ENCODE measurements around the gene ELAC1.
"Not testable (repeated sequence)": the region's sequence is repeated elsewhere in the genome, so short reads cannot be mapped to it uniquely, and the experiment has no call there.

The ELAC1 gene

DNA sequence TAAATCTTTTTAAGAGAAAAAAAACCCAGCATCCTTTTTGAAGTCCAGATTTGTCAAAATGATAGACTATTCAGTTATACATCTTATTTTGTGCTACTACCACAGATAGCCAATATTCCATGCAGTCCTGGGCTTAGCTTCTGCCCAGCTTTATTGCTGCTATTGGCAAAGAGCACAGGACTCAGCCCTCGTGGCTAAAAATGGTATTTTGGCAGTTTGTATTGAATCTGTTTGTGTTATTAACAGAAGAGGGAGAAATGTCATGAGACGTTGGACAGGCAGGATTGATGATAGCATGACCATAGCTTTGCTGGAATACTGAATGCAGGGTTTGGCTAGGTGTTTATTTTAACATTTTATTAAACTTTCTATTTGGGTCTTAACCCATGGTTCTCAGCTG, 19.4 kb downstream of the ELAC1 start:
- CTCF ChIA-PET: no interaction called here
- no peak overlapping the region for H3K27ac Mint-ChIP-seq
- no peaks in the 10 kb centered on the region for H3K27me3 Mint-ChIP-seq
- H3K9me3 Mint-ChIP-seq: no peaks in the 10 kb centered on the region
- H3K36me3 Mint-ChIP-seq: peaks cover 16% of the 10 kb centered on the region
- DNase-seq: no peak
- H3K4me1 Mint-ChIP-seq: no peaks in the 10 kb centered on the region
- no peak overlapping the region for H3K4me3 Mint-ChIP-seq

DNA sequence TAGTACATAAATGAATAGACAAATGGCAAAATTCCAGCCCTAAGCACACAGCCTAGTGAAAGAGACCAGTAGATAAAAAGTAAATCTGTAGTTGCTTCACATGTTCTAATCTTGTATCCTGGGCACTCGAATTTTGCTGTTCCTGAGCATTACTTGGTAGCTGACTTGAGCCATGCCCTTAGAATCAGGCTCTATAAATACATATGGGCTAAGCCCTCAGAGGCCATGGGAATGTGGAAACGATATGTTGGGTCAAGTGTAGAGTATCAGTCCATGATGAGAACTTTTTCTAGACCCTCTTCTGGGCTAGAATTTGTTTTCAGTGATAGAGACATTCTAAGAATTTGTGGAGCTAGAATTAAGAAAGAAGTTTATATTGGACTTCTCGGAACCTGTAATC, 21.9 kb downstream of the ELAC1 start:
- H3K27me3 Mint-ChIP-seq: no peaks in the 10 kb centered on the region
- no peak overlapping the region for H3K4me3 Mint-ChIP-seq
- no peaks in the 10 kb centered on the region for H3K4me1 Mint-ChIP-seq
- CTCF ChIA-PET: no interaction called here
- H3K27ac Mint-ChIP-seq: no peak overlapping the region
- H3K9me3 Mint-ChIP-seq: no peaks in the 10 kb centered on the region
- DNase-seq: no peak
- H3K36me3 Mint-ChIP-seq: peaks cover 10% of the 10 kb centered on the region

DNA sequence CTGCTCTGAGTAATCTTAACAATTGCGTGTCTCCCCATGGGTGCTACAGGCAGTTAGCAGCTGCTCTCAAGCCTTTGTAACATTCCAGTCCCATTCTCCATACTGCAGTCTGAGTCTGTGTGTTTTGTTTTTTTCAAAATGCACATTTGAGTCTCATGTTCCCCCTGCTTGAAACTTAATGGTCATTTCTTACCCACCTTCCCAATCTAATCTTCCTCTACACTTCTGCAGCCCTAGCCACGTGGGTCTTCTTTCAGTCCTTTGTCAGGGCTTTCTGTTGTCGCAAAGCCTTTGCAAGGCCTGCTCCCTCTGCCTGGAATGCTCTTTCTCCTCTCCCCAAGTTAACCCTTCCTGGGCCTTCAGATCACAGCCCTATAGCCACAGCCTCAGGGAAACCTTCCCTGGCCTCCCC, 24.5 kb downstream of the ELAC1 start:
- H3K27me3 Mint-ChIP-seq: no peaks in the 10 kb centered on the region
- no peak overlapping the region for H3K4me3 Mint-ChIP-seq
- H3K4me1 Mint-ChIP-seq: no peaks in the 10 kb centered on the region
- DNase-seq: no peak
- no peak overlapping the region for H3K27ac Mint-ChIP-seq
- H3K9me3 Mint-ChIP-seq: no peaks in the 10 kb centered on the region
- H3K36me3 Mint-ChIP-seq: no peaks in the 10 kb centered on the region
- CTCF ChIA-PET: no interaction called here

DNA sequence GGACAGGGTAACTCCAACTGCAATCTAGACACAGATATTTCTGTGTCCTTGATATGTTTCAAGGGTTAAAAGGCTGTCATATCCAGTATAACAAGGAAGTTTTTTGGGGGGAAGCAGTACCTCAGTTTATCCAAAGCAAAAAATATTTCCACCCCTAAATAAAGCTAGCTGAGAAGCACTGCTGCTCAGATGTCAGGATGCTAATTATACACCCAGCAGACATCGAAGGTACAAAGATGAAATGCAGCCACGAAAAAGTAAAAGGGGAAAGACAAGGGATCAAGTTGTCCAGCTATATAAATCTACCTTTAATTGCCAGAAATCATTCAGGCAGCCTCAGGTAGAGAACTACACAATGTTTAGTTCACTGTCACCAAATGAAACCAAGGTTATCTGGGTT, 26.2 kb downstream of the ELAC1 start:
- no peaks in the 10 kb centered on the region for H3K36me3 Mint-ChIP-seq
- no peak for DNase-seq
- H3K27ac Mint-ChIP-seq: no peak overlapping the region
- CTCF ChIA-PET: no interaction called here
- H3K9me3 Mint-ChIP-seq: no peaks in the 10 kb centered on the region
- H3K4me1 Mint-ChIP-seq: no peaks in the 10 kb centered on the region
- H3K4me3 Mint-ChIP-seq: no peak overlapping the region
- H3K27me3 Mint-ChIP-seq: no peaks in the 10 kb centered on the region

DNA sequence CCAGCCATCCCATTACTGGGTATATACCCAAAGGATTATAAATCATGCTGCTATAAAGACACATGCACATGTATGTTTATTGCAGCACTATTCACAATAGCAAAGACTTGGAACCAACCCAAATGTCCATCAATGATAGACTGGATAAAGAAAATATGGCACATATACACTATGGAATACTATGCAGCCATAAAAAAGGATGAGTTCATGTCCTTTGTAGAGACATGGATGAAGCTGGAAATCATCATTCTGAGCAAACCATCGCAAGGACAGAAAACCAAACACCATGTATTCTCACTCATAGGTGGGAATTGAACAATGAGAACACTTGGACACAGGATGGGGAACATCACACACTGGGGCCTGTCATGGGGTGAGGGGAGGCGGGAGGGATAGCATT, 35.3 kb downstream of the ELAC1 start:
- H3K4me1 Mint-ChIP-seq, H3K27me3 Mint-ChIP-seq, H3K9me3 Mint-ChIP-seq, CTCF ChIA-PET, H3K36me3 Mint-ChIP-seq, H3K4me3 Mint-ChIP-seq, H3K27ac Mint-ChIP-seq, DNase-seq: not testable (repeated sequence)

DNA sequence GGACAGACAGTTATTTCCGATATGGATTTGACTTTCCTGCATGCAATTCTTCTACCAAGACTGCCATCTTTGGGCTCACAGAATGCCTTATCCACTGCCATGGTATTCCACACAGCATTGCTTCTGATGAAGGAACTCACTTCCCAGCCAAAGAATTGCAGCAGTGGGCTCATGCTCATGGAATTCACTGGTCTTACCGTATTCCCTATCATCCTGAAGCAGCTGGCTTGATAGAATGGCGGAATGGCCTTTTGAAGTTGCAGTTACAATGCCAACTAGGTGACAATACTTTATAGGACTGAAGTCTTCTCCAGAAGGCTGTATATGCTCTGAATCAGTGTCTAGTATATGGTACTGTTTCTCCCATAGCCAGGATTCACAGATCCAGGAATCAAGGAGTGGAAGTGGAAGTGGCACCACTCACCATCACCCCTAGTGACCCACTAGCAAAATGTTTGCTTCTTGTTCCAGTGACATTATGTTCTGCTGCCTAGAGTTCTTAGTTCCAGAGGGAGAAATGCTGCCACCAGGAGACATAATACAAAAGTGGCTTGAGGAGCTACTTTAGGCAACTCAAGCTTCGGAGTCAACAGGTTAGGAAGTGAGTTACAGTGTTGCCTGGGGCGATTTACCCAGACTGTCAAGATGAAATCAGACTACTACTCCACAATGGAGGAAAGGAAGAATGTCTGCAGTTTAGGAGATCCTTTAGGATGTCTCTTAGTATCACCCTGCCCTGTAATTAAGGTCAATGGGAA, 38.4 kb downstream of the ELAC1 start:
- Mint-ChIP-seq H3K9me3 (peaks cover 9% of the 10 kb centered on the region), H3K36me3 (peaks cover 2% of the 10 kb centered on the region), H3K27ac (no peak overlapping the region), H3K4me1 (no peaks in the 10 kb centered on the region), H3K4me3 (no peak overlapping the region), H3K27me3 (no peaks in the 10 kb centered on the region)
- no peak for DNase-seq
- CTCF ChIA-PET: no interaction called here

DNA sequence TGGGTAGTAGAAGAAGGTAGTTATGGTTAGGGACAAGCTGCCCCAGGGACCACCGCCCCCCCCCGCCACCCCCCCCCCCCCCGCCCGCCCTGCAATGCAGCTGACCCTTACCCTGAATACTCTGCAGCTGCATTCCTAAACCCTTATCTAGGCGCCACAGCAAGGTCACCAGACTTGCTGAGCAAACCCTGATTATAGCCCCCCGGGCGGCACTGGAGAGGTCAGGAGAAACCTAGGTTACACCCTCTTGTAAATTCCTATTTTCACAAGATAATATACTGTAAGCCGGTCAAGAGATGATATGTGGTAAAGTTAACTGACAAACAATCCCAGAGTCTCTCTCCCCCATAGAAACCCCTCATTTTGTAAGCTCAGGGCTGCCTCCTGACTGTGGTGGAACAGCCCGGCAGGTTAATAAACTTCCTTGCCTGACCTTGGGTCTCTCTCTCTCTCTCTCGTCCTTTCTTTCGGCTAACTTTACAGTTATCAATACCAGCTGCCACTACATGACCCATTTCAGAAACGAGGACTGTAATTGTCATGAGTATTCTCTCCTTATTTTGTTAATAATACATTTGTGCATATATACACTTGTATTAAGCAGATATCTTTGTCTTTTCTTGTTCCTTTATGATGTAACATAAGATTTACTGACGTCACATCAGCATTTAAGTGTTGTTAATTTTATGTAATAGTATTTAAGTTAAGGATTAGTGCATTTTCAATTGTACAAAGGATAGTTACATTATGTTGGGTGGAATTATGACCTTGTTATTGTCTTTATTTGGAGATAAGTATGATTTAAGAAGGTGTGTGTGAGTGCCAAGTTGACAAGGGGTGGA, 39.3 kb downstream of the ELAC1 start:
- peaks cover 4% of the 10 kb centered on the region for H3K9me3 Mint-ChIP-seq
- CTCF ChIA-PET: interaction anchor here (1.4 kb wide), 1 partner anchor 47 kb away, joined by 3 read pairs; no protein-coding TSS in a partner anchor
- H3K36me3 Mint-ChIP-seq: no peaks in the 10 kb centered on the region
- H3K27me3 Mint-ChIP-seq: no peaks in the 10 kb centered on the region
- DNase-seq: no peak
- no peaks in the 10 kb centered on the region for H3K4me1 Mint-ChIP-seq
- H3K27ac Mint-ChIP-seq: no peak overlapping the region
- no peak overlapping the region for H3K4me3 Mint-ChIP-seq

DNA sequence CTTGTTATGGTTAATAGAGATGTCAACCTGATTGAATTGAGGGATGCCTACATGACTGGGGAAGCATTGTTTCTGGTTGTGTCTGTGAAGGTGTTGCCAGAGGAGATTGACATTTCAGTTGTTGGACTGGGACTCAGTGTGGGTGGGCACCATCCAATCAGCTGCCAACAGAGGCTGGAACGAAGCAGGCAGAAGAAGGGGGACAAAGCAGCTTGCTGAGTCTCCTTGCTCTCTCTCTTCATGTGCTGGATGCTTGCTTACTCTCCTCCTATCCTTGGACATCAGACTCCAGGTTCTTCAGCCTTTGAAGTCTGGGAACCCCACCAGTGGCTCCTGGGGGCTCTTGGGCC, 39.9 kb downstream of the ELAC1 start:
- CTCF ChIA-PET: interaction anchor here (1.4 kb wide), 1 partner anchor 46 kb away, joined by 3 read pairs; no protein-coding TSS in a partner anchor
- H3K4me1 Mint-ChIP-seq: no peaks in the 10 kb centered on the region
- no peak overlapping the region for H3K4me3 Mint-ChIP-seq
- no peak for DNase-seq
- no peaks in the 10 kb centered on the region for H3K36me3 Mint-ChIP-seq
- no peaks in the 10 kb centered on the region for H3K27me3 Mint-ChIP-seq
- peaks cover 1% of the 10 kb centered on the region for H3K9me3 Mint-ChIP-seq
- no peak overlapping the region for H3K27ac Mint-ChIP-seq

DNA sequence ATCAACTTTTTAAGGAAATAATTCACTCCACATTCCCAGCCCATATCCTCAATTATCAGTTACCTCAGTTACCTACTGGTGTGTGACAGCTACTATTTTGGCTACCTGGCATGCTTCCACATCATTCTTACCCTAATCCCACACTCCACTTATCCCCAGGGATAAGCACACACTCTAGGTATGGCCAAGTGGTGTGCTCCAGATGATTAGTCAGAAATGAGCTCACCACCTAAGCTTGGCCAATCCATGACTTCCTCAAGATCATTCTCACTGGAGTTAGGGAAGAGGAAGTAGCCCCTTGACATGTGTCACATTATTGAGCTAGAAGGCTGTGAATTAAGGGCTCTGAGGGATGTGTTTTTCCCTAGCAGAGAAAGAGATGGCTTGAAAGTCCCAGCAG, 41.2 kb downstream of the ELAC1 start:
- Mint-ChIP-seq H3K27ac (no peak overlapping the region), H3K27me3 (no peaks in the 10 kb centered on the region), H3K36me3 (no peaks in the 10 kb centered on the region), H3K9me3 (no peaks in the 10 kb centered on the region), H3K4me3 (no peak overlapping the region), H3K4me1 (no peaks in the 10 kb centered on the region)
- no peak for DNase-seq
- CTCF ChIA-PET: no interaction called here

DNA sequence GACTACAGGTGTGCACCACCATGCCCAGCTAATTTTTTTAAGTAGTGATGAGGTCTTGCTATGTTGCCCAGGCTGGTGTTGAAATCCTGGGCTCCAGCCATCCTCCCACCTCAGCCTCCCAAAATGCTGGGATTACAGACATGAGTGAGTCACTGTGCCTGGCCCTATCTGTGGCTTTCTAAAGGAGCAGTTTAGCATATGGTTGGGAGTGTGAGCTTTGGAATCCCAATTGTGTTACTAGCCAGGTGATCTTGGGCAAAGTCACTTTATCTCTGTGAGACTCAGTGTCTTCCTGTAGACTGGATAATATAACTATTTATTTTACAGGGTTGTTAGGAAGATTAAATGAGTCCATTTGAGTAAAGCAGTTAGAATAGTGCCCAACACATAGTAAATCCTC, 42.4 kb downstream of the ELAC1 start:
- Mint-ChIP-seq H3K4me3 (no peak overlapping the region), H3K36me3 (no peaks in the 10 kb centered on the region), H3K4me1 (no peaks in the 10 kb centered on the region), H3K27me3 (no peaks in the 10 kb centered on the region), H3K27ac (no peak overlapping the region), H3K9me3 (no peaks in the 10 kb centered on the region)
- CTCF ChIA-PET: no interaction called here
- DNase-seq: no peak

DNA sequence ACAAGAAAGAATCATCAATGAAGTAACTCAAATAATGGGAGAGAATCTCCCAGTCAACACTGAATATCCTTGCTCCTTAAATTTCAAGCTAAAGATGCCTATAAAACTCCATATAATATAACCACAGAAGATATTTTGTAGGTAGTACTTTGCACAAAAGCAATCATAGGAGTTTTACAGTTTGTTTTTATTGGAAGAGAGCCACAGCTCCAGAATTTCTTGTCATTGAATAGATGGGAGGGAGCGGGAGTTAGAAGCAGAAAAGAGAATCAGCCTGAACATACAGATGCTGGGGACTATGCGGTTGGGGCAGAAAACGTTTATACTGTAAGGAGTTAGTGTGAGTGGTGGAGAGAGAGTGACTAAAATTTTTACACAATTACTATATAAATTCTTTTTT, 43.9 kb downstream of the ELAC1 start:
- no peaks in the 10 kb centered on the region for H3K4me1 Mint-ChIP-seq
- H3K27ac Mint-ChIP-seq: no peak overlapping the region
- H3K27me3 Mint-ChIP-seq: no peaks in the 10 kb centered on the region
- no peak overlapping the region for H3K4me3 Mint-ChIP-seq
- no peaks in the 10 kb centered on the region for H3K36me3 Mint-ChIP-seq
- CTCF ChIA-PET: no interaction called here
- no peak for DNase-seq
- no peaks in the 10 kb centered on the region for H3K9me3 Mint-ChIP-seq

DNA sequence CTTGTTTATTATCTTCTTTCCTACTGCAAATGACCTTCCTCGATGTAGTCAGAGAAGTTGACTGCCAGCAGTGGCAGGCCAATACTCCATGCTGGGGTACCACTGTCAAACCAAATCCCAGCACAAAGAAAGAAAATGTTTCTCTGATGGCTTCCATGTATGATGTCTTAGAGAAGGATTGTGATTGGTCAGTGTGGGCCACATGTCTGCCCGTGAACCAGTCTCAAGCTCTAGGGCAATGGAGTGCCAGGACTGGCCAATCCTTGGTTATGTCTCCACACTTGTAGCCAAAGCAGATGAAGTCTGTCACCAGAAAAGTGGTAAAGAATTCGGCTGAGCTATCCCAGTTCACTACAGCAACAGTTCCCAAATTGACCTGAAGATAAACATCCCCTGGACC, 44.6 kb downstream of the ELAC1 start:
- CTCF ChIA-PET: no interaction called here
- Mint-ChIP-seq H3K9me3 (no peaks in the 10 kb centered on the region), H3K4me3 (no peak overlapping the region)

DNA sequence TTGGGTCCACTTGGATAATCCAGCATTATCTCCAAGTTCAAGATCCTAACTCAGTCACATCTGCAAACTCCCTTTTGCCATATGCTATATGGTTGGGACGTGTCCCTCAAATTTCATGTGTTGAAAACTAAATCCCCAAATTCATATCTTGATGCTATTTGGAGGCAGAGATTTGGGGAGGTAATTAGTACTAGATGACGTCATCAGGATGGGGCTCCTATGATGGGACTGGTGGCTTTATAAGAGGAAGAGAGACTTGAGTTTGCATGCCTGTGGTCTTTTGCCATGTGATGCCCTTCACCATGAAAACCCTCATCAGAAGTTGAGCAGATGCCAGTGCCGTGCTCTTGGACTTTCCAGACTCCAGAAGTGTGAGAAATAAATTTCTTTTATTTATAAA, 45.4 kb downstream of the ELAC1 start:
- Mint-ChIP-seq H3K9me3 (no peaks in the 10 kb centered on the region), H3K4me3 (no peak overlapping the region), H3K27ac (no peak overlapping the region), H3K36me3 (no peaks in the 10 kb centered on the region), H3K4me1 (no peaks in the 10 kb centered on the region), H3K27me3 (no peaks in the 10 kb centered on the region)
- no peak for DNase-seq
- CTCF ChIA-PET: no interaction called here

More for the DNA sequence above, 44.6 kb downstream of the ELAC1 start:
- no peak for DNase-seq
- no peaks in the 10 kb centered on the region for H3K27me3 Mint-ChIP-seq
- H3K36me3 Mint-ChIP-seq: no peaks in the 10 kb centered on the region
- H3K4me1 Mint-ChIP-seq: no peaks in the 10 kb centered on the region
- no peak overlapping the region for H3K27ac Mint-ChIP-seq

DNA sequence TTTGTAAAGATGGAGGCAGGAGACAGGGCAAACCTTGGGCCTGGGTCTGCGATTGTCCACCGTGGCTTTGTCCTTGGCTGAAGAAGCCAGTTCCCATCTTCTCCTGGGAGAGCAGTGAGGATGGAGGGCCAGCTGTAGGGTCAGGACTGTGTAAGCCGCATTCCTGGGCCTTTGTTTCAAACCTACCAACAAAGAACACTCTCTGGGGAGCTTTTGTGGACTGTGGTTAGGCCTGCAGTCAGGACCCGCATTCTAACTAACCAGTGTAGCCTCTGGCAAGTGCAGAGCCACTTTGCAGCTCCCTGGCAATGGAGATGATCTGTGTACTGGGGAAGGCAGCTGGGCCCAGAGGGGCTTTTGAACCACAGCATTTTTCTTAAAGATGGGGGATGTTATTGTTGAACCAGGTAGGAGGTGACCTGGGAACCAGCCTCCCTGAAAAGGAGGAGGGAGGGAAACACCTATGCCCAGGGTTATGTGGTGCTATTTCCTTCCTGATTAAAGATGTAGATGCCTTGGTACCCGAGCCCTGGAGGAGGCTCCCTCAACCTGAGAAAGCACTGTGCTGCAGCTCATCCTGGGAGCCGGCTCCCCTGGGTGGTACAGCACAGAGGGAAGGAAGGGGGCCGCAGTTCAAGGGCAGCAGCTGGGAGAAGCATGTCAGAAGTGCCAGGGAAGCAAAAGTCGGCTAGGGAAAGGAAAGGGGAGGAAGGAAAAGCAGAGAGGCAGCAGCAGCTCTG, 49.5 kb downstream of the ELAC1 start:
- H3K4me1 Mint-ChIP-seq: no peaks in the 10 kb centered on the region
- CTCF ChIA-PET: no interaction called here
- DNase-seq: no peak
- H3K4me3 Mint-ChIP-seq: no peak overlapping the region
- H3K9me3 Mint-ChIP-seq: no peaks in the 10 kb centered on the region
- H3K27me3 Mint-ChIP-seq: no peaks in the 10 kb centered on the region
- H3K27ac Mint-ChIP-seq: no peak overlapping the region
- peaks cover 2% of the 10 kb centered on the region for H3K36me3 Mint-ChIP-seq

DNA sequence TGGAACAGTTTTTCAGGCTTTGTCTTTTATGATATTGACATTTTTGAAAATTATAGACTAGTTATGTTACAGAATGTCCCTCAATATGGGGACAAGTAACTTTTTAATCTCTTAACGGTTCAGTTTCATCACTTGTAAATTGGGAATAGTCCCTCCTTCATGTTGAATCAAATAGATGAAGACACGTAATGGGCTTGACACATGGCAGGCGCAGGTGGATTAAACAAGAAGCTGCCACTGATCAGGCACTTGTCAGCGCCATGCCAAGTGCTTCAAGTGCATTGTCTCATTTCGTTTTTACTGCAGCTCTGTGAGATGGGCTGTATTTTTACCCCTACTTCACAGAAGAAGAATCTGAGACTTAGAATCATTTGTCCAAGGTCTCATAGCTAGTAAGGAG, 52.7 kb downstream of the ELAC1 start:
- no peak overlapping the region for H3K27ac Mint-ChIP-seq
- no peak for DNase-seq
- no peak overlapping the region for H3K4me3 Mint-ChIP-seq
- H3K36me3 Mint-ChIP-seq: peaks cover 10% of the 10 kb centered on the region
- peaks cover 5% of the 10 kb centered on the region for H3K4me1 Mint-ChIP-seq
- CTCF ChIA-PET: no interaction called here
- peaks cover 6% of the 10 kb centered on the region for H3K9me3 Mint-ChIP-seq
- no peaks in the 10 kb centered on the region for H3K27me3 Mint-ChIP-seq
